Measurements from ENCODE around the gene PLXNC1. TPM values are rescaled to one million over a fixed set of nuclear protein-coding genes. Genes with fewer than 3 reads are reported as not detected.

PLXNC1 gene
- total and polyA plus RNA-seq, 2 donors (not counting 1 experiment from before 2014, with no cell fraction given) = 9.7 to 33.6 TPM

DNA sequence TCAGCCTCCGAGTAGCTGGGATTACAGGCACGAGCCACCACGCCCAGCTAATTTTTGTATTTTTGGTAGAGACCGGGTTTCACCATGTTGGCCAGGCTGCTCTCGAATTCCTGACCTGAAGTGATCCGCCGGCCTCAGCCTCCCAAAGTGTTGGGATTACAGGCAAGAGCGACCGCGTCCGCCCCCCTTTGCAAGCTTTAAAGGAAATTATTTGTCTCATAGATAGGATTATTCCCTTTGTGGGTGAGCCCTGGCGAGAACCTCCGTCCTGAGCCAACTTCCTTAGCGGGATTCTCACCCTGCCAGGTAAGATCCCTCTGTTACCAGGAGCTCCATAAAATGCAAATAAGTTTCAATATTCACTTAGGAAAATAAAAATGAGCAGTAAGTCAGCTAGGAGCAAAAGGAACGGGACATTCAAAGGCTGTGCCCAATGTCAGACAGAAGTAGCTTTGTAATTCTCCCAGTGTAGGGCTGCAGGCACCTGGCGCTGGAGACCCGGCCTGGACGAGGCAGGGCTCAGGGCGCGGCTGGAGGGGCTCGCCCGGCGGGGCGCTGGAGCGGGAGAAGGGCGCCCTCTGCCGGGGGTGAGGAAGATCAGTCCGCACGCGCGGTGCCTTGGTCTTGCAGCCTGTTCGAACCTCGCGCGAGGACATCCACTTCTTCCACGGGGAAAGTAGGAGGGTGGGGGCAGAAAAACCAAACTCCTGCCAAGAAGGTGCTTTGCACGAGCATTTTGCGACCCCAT, 47.2 kb upstream of the PLXNC1 start:
- TF ChIP-seq EZH2 (IDR thresholded peaks at IDR 0.05; ENCODE audit: borderline replicate concordance, insufficient read depth, low read depth, low read length, poor library complexity, severe bottlenecking) = no peak
- TF ChIP-seq, protein P1, sequence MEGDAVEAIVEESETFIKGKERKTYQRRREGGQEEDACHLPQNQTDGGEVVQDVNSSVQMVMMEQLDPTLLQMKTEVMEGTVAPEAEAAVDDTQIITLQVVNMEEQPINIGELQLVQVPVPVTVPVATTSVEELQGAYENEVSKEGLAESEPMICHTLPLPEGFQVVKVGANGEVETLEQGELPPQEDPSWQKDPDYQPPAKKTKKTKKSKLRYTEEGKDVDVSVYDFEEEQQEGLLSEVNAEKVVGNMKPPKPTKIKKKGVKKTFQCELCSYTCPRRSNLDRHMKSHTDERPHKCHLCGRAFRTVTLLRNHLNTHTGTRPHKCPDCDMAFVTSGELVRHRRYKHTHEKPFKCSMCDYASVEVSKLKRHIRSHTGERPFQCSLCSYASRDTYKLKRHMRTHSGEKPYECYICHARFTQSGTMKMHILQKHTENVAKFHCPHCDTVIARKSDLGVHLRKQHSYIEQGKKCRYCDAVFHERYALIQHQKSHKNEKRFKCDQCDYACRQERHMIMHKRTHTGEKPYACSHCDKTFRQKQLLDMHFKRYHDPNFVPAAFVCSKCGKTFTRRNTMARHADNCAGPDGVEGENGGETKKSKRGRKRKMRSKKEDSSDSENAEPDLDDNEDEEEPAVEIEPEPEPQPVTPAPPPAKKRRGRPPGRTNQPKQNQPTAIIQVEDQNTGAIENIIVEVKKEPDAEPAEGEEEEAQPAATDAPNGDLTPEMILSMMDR (IDR thresholded peaks at IDR 0.05) = peak; percentile 88
- no peaks in the 10 kb centered on the region for H4K20me1 ChIP-seq (ENCODE audit: control insufficient read depth, insufficient read depth, low read length, poor library complexity, severe bottlenecking)
- peaks cover 4 to 14% of the 10 kb centered on the region in 2 donors for H3K4me1 ChIP-seq (ENCODE audit: control insufficient read depth in 2 of 2, insufficient read depth in 2 of 2, low read length in 2 of 2)
- H3K27ac ChIP-seq (ENCODE audit: low read length in 2 of 2) = no peak overlapping the region
- H3K4me2 ChIP-seq (replicated peaks; ENCODE audit: low read depth, low read length, poor library complexity, severe bottlenecking) = peak overlapping the region; percentile 91
- ATAC-seq (ENCODE audit: low read depth) = peak; percentile 80
- Mint-ChIP-seq H3K9me3 (ENCODE audit: insufficient read depth) (no peaks in the 10 kb centered on the region), H3K4me3 (peak overlapping the region; percentile 91), H3K27me3 (peaks cover 47% of the 10 kb centered on the region), H3K27ac (no peak overlapping the region), H3K4me1 (peaks cover 10% of the 10 kb centered on the region)
- intact Hi-C loops (cut with micrococcal nuclease) = no loop called here
- POLR2A ChIA-PET = interaction anchor here (0.6 to 2.0 kb wide), 4 partner anchors 499 to 1114 kb away, joined by 3 to 10 read pairs (median 6); no protein-coding TSS in a partner anchor
- peak; percentile 87 for DNase-seq
- H3K9ac ChIP-seq (ENCODE audit: low read length) = peak overlapping the region; percentile 72
- peak overlapping the region; percentile 93 for H2AFZ ChIP-seq (ENCODE audit: insufficient read depth, low read depth, low read length, poor library complexity, severe bottlenecking)
- H3K79me2 ChIP-seq (ENCODE audit: control insufficient read depth, insufficient read depth, low read length) = no peaks in the 10 kb centered on the region
- H3K9me3 ChIP-seq (ENCODE audit: control extremely low read depth in 1 of 3, control insufficient read depth in 2 of 3, insufficient read depth in 1 of 3, low read length in 2 of 3) = no peaks in the 10 kb centered on the region
- peaks cover 0 to 31% (median 11%) of the 10 kb centered on the region in 4 experiments for H3K27me3 ChIP-seq (replicated peaks in 1 of 4; ENCODE audit: control extremely low read depth in 1 of 4, control insufficient read depth in 3 of 4, insufficient read depth in 4 of 4, low read length in 3 of 4)
- 20% methylated on average over 31 of the region's 38 CpGs for WGBS (ENCODE audit: insufficient coverage)
- CTCF ChIA-PET = interaction anchor here (0.6 to 7.5 kb wide), 62 partner anchors 10 to 1317 kb away, joined by 3 to 438 read pairs (median 5); partner anchors contain the start of genes CRADD, EEA1, MRPL42 and SOCS2
- no peaks in the 10 kb centered on the region for H3K36me3 ChIP-seq (replicated peaks in 1 of 2; ENCODE audit: control extremely low read depth in 1 of 2, control insufficient read depth in 1 of 2, extremely low read depth in 1 of 2, insufficient read depth in 2 of 2, low read length in 1 of 2)
- peak overlapping the region; percentile 51 to 94 (median 65) for H3K4me3 ChIP-seq (ENCODE audit: control extremely low read depth in 1 of 5, extremely low read depth in 1 of 5, insufficient read depth in 1 of 5, low read depth in 2 of 5, low read length in 4 of 5)

Measured in B cell (primary cell).